GM23248 (cell line): ENCODE results near the gene LRRC3.

ENCODE experiments used
- EZH2 ChIP-seq: fragments of 200-600 bp; sonication (generic); IDR thresholded peaks from 2 replicates; pipeline ENCODE4 v1.6.1; 2018; ENCODE audit warnings: antibody characterized with exemption, mild to moderate bottlenecking; ENCODE audit not compliant: insufficient read depth, poor library complexity, severe bottlenecking
- EZH2phosphoT487 ChIP-seq: fragments of 200-600 bp; sonication (generic); IDR thresholded peaks from 2 replicates; pipeline ENCODE4 v1.6.1; 2018; ENCODE audit warnings: antibody characterized with exemption, moderate library complexity, mild to moderate bottlenecking, low read depth; ENCODE audit not compliant: insufficient read depth

- TF ChIP-seq EZH2 = no peak
- TF ChIP-seq EZH2phosphoT487 = no peak
Observed at GRCh38 chr21:44477712-44478111, 22.4 kb downstream of the LRRC3 start.
